Measurements from ENCODE around the gene HSD17B10.

GRCh38 chrX:53421772-53422085 is 12.4 kb downstream of the HSD17B10 start:
- TF ChIP-seq CTCF (IDR thresholded peaks at IDR 0.05) (no peak), EP300 (IDR thresholded peaks at IDR 0.05) (no peak), POLR2A (IDR thresholded peaks at IDR 0.05) (no peak)
